NCI-H82 treated with DMSO at 0.1 percent for 48 hours (cell line): Measurements from ENCODE around the gene STK39.
A peak's percentile ranks its signal among the peaks of the same experiment; 100 is the strongest.
"Not testable (repeated sequence)": the region's sequence is repeated elsewhere in the genome, so short reads cannot be mapped to it uniquely, and the experiment has no call there.

Experiments used
- DNase-seq: peaks from one replicate; lab custom pipeline; 2025; ENCODE audit not compliant: unreplicated experiment; lab: John Stamatoyannopoulos, UW

STK39 gene

DNA sequence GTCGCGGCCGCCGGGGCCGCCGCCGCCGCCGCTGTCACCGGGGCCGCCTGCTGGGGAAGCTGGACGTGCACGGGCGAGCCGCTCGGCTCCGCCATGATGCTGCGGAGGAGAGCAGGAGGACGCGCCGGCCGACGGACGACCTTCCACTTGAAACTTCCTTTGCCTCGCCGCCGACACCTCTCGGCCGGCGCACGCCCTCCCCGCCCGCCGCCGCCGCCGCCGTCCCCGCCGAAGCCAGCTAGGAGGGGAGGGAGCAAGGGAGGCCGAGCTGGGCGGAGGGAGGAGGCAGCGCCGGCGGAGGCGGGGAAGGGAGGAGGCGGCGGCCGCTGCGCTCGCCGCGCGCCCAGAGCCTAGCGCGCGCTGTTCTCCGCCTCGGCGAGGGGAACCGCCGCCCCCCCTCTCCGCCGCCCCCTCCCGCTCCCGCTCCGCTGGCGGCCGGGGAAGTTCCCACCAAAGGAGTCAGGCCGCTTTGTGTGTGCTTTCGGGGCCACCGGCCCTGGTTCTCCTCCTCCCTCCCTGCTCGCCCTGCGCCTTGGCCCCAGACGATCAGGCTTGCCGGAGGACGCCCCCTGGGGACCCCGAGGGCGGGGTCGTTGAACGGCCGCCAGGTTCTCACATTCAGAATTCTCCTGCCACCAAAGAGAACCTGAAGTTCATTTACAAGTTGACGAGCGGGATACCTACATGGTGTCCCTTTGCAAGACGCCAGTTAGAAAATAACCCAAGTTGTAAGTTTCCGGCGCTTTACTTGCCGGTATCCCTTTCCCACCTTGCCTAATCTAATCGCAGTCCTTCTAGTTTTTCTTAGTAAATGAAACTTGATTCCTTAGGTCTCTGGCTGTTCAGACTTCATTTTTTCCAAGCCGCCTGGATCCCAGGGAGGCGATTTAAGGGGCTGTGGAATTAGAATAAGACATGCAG is at the start of gene STK39:
STK39 (minus strand) TSS at position 255 of the 921 bp plus-strand sequence; CDS start at position 95, 160 bp downstream.
- DNase-seq, result peak; percentile 54

DNA sequence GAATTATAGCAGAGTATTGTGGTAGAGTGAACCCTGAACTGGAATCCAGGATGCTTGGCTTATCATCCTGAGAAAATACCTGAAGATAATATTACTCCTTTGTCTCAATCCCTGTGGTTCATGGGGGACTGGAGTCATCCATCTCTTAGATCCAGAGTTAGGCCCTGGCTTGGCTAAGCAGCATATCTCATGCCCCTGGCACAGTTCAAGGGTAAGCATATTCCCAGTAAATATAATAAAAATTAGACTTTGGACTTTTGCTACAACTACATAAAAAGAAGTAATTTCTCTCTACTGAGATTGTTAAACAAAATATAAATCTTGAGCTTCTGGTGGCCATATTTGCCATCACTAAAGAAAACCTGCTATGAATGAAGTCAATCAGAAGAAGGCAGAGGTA is 47.7 kb upstream of the STK39 start:
- no peak for DNase-seq

DNA sequence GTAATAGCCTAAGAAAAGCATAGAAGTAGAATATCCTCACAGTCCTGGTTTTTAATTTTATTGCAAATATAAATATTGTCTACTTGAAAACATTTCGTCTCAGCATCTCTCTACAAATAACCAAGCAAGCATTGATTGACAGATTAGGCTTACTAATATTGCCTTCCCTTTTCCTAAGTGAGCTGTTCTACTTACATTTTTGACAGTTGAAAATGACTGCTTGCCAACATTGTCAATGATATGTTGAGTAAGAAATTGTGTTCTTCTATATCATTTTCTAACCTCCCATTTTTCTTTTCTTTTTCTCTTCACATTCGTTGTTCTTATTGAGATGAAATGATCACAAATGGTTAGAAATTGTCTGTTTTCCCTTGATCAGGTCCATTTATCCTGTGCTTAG is 47.0 kb upstream of the STK39 start:
- no peak for DNase-seq

DNA sequence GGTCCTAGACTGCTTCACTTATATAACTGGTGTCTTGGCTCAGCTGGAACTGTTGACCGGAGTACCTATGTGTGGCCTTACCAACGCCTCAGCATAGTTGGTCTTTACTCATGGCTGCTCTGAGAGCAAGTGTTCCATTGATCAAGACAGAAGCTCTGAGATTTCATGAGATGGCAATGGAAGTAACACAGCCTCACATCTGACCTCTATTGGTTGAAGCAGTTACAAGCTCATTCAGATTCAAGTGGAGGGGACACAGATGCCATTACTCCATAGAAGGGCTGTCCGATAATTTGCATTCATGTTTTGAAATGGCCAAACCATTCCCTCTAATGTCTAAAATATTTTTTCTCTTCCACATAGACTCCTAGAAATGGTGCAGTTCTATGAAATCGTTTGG is 46.4 kb upstream of the STK39 start:
- DNase-seq, result no peak

DNA sequence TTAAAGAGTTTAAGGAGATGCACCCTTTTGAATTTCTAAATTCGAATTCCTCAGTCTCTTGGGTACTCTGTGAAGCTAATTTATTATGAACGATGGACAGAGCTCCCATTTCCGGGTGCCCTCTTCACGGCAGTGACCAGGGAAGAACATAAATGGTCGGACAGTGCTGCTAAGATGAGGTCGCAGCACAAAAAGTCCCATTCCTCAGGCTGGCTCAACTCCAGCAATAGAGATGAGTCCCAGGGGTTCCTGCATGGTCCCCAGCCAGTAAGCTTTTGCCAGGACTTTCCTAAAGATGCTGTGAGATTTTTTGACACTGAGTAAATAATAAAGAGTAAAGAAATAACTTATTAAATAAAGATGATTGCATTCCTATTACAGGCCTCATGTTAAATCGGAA is 43.0 kb upstream of the STK39 start:
- no peak for DNase-seq

DNA sequence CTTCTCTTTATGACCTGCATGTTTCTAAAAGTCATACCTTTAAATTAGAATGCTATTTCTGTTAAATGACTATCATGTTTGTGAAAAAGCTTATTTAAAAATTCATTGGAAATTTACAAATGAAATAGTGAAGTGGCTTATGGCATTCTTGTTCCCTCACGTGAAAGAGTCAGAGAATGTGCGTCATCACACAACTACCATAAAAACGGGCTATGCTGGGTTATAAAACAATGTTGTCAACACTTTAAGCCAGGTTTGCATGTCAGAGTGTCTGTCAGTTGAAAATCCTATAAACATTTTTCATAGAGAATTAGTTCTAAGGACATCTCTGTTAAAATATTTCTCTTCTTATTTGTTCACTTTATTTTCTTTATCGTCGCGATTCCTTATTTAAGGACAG is 42.5 kb upstream of the STK39 start:
- DNase-seq, result no peak

DNA sequence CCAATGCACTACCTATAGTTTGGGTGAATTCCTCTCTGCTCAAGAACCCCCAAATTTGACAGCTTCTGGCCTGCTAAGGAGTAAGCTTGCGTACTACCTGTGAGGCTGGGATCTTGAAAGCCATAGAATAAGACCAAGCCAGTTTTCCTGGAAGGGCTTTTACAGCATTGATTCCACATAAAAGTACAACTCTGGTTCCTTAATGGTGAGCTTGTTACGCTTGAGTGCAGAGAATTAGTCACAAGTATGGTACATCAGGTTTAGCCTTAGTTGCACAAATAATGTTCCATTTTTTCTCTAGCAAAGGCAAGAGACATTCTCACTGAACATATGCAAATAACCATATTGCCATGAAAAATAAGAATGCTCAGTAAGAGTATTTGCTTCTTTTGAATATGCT is 39.1 kb upstream of the STK39 start:
- no peak for DNase-seq

DNA sequence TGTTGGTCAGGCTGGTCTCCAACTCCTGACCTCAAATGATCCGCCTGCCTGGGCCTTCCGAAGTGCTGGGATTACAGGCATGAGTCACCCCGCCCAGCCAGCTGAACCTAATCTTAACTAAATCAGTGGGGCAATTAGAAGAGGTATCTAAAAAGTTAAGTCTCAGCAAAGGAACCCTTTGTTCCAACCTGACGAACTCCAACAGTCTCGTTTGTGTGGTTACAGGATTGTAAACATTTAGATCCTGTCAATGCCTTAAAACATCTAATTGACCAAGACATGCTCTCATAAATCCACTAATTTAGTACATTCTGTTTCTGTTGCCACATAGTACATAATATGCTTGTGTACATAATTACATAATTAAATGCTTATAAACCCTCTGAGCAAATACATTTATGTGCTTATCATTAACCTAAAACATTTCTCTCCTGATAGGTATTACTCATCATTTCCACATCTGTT is 31.1 kb upstream of the STK39 start:
- peak; percentile 38 for DNase-seq

DNA sequence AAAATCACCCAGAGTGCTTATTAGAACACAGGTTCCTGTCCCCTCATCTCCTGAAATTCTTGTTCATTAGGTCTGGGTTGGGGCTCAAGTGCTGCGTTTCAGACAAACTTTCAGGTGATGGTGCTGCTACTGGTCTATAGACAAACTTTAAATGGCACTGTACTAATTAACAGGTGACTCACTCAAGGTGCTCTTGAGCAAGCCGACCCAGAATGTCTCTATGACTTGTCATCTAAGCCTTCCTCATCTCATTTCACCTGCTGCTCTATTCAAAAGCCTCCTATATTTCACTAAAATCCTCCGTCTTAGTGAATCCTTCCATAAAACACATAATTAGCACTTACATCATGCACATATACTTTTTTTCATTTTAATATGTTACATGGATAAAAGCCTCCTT is 29.9 kb upstream of the STK39 start:
- DNase-seq, result no peak

DNA sequence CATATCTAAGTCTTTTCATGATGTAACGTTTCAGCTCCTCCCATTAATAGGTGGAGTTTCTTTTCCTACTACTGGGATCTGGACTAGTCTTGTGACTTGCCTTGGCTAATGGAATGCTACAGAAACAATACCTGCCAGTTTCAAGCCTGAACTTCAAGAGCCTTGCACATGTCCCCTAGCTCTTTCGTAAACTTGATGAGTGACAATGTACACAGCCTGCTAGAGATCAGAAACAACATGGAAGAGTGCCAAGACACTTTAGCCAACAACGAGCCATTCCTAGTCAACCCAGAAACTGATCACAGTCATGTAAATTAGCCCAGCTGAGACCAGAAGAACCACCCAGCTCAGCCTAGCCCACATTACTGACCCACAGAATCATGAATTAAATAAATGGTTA is 24.8 kb upstream of the STK39 start:
- no peak for DNase-seq

DNA sequence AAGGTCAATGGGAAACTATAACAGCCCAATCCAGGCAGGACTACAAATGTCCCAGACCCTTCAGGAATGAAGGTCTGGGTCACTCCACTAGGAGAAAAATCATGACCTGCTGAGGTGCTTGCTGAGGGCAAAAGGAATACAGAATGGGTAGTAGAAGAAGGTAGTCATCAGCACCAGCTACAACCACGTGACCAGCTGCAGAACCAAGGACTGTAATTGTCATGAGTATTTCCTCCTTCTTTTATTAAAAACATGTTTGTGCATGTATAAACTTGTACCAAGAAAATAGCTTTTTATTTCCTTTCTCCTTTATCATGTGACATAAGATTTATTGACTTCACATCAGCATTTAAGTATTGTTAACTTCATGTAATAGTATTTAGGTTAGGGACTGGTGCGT is 15.5 kb upstream of the STK39 start:
- not testable (repeated sequence) for DNase-seq

DNA sequence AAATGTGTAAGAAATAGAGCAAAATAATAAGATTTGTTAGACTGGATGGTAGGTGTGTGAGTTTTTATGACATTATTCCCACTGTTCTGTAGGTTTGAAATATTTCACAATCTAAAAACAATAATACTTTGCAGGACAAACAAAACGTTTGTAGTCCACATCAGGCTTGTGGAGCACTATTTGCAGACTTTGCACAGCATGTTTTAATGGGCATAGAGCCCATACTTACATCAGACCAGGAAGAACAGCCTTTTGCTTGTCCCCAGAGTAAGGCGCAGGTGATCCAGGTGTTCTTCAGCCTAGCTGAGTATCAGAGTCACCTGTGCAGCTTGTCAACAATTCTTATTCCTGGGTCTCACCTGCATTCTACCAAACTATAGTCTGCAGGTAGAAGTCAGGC is 9.1 kb upstream of the STK39 start:
- no peak for DNase-seq

DNA sequence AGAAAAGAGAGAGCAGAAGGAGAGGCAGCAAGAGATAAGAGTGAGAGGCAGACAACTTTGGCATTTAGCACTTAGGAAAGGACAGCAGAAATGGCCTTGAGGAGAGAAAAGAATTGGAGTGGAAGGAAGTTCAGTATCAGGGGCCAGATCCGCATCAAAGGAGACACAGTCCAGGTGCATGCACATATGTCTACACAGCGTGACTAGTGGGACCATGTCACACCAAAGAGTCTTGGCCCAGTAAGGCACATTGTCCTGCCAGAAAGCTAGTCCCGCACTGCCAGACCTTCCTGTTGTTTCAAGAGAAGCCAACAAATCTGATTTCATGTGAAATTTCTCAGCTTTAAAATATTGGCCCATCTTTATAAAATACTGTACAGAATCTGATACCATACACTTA is 8.5 kb upstream of the STK39 start:
- no peak for DNase-seq

DNA sequence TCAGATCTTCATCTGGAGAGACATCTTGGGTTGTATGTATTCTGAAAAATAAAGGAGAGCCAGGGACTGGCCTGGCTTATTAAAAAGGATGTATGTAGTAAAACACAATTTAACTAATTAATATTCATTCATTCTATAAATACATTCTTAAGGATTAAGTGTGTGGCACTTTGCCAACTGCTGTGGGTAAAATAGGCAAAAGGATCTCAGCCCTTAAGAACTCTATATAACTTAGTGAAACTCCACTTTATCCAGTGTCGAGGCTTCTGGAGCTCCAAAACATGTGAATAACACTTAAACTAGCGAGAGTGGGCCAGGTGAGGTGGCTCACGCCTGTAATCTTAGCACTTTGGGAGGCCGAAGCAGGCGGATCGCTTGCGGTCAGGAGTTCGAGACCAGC is 7.7 kb upstream of the STK39 start:
- no peak for DNase-seq

DNA sequence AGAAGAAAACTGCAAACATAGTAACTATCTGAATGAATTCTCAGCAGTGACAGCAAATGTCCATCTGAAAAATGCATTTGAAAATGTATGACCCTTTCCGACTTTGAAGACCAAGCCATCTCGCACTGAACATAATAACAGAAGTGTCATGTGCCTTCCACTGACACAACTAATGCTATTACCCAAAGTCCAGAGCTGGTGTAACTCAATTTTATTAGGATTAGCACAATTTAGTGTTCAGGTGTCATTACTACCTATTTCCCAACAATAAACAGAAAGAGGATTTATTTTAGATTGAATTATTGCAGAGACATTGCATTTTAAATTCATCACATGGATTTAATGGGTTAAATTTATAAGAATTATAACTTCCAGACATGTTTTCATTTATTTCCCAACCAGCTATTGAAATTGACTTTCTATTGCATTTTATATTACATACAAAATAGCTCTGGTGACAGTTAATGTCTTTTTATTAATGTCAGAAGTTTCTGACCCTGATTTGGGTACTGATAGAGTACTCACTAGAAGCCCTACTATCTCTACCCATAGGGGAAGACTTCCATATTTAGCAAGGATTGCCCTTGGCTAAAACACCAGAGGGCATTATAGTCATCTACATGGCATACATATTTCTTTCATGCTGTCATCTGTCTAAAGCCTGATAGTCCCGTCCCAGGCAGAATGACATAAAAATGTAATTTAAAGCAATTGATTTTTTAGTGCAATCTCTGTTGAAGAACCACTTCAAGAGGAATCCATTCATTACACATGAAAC is 7.0 kb upstream of the STK39 start:
- DNase-seq, result peak; percentile 19

DNA sequence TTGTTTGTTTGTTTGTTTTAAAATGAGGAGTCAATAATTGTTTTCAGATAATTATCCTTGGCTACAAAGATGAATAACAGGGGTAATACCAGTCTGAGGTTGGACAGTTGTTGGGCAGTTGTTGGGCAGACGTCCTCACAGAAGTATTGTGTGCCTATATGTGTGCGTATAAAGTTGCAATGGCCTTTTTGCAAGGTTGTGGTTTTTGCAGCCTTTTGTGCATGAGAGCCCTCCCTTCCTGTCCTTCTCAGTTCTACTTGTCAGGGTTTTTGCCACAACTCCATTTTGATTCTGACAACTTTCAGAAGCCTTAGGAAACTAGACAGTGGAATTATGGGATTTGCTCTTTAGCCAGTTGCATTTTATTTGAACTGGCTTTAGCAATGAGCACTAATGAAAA is 6.0 kb upstream of the STK39 start:
- DNase-seq, result no peak

DNA sequence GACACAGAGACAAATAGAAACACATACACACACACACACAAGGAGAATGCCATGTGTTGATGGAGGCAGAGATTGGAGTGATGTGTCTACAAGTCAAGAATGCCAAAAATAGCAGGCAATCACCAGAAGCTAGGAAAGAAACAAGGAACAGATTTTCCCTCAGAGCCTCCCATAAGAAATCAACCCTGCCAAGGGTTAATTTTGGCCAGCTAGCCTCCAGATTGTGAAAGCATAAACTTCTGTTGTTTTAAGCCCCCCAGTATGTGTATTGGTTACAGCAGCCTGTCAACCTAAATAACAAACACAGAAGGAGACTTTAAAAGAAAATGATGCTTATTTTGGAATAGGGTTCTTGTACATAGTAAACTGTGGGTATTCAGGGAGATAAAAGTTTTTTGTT is 5.6 kb upstream of the STK39 start:
- no peak for DNase-seq

DNA sequence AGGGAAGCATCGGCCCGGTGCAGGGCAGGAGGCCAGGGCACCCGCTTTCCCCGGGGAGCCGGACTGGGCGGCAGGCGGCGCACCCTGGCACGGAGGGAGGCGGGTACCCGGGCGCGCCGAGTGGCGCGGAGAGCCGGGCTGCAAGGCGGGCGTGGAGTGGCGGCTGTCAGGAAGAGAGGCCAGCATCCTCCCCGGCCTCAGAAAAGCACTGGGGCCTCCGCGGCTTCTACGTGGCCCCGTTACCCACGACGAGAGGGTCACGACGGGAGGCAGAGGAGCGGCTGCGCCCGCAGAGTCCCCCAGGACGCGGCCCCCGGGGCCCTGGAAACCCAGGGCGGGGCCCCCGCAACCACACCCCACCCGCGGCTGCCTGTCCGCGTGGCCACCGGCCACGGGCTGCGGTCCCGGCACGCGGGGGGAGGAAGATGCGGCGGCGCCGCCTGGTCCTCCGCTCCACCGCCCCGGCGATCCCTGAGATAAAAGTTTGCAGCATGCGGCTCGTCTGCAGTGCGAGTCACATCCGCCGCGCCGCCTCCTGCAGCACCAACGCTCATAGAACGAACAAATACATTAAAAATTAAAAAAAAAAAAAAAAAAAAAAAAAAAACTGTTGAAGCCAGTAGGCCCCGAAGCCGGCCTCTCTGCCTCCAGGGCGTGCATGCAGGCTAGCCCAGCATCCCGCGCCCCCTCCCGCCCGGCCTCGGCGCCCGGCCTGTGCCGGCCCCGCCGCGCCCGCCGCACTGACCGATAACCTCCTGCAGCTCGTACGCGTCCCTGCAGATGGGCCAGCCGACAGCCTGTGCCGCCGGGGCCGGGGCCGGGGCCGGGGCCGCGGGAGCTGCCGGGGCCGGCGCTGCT is 683 bp downstream of the STK39 start:
- no peak for DNase-seq

DNA sequence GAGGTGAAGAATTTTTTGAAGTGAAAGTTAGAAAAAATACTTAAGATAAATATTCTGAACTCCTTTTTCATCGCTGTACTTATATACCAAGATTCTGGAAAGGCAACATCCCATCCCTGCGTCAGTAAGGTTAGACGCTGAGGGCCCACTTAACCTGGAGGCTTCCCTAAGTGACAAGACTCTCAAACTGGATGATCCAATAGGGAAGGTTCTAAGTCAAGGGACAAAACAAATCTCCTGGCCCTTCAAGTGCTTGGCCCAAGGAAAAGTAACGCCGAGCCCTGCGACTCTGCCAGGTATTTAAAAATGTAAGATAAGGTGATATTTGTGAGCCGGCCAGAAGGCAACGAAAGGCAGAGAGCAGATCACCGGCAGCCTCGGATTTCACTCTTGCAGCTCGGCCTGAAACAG is 1.3 kb downstream of the STK39 start:
- no peak for DNase-seq

DNA sequence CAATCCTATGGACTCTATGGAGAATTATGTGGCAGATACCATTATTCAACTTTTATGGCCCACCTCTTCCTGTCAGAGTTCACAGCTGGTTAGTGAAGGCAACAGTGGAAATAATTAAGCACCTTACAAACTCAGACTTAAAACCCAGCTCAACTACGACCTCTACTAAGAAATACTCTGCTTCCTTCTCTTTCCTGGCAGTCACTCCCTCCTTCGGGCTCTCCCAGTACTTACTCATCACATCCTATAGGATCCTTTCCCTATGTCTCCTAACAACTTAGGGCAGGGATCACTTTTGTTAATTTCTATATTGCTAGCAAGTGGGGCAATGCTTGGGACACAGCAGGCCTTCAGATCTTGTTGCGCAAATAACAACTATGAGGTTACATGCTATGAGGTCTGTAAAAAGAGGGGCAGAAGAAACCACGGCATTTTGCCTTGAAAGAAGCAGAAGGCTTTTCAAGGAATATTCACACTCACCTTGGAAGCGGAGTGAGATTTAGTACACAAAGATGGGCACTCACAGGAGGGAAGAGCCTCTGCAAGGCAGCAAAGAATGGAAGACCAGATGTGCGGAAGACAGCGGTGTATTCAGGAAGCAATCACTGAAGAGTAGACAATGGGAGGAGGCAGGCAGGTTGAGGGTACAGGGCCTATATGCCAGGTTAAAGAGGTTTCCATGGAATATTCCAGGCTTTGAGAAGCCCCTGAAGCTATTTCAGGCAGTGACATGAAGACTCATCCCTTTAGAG is 2.1 kb downstream of the STK39 start:
- peak; percentile 43 for DNase-seq
